Right lobe of liver (tissue), 6 donors: ENCODE measurements around the gene MFSD12. TPM values are rescaled to one million over a fixed set of nuclear protein-coding genes. Genes with fewer than 3 reads are reported as not detected.

ENCODE experiments used
- ATAC-seq, 4 donors: fragments of 200-7000 bp; cut with Tn5 transposase; one replicate each; pipeline ENCODE4 v1.9.1; 2020; ENCODE audit warnings: mild to moderate bottlenecking in 4 of 4, moderate library complexity in 4 of 4
- DNase-seq, 3 donors: peaks; one replicate each; pipeline ENCODE4 v3.0.0-alpha.2; 2020
- H3K27ac ChIP-seq, 3 donors: fragments of 200-600 bp; one replicate each; pipeline ENCODE4 v1.8.0; 2022
- H3K27me3 ChIP-seq, 2 donors: fragments of 200-600 bp; one replicate each; pipeline ENCODE4 v1.8.0; 2022
- H3K36me3 ChIP-seq, 4 donors: fragments of 200-600 bp; sonication (generic) in 1 of 4; one replicate each; pipeline versions ENCODE4 v1.5.1 to v1.8.0; 2017 to 2022; ENCODE audit warnings: control low read depth in 1 of 4
- H3K4me1 ChIP-seq, 4 donors: fragments of 200-600 bp; sonication (generic) in 1 of 4; one replicate each; pipeline versions ENCODE4 v1.5.1 to v1.8.0; 2017 to 2022; ENCODE audit warnings: control low read depth in 1 of 4
- H3K4me3 ChIP-seq, 3 donors: fragments of 200-600 bp; one replicate each; pipeline ENCODE4 v1.8.0; 2022
- H3K9me3 ChIP-seq, 4 donors: fragments of 200-600 bp; sonication (generic) in 1 of 4; one replicate each; pipeline versions ENCODE4 v1.5.1 to v1.8.0; 2017 to 2022; ENCODE audit warnings: control low read depth in 1 of 4
- POLR2A ChIP-seq: fragments of 450-650 bp; IDR thresholded peaks from one replicate; pipeline ENCODE4 v1.6.1; 2017; ENCODE audit warnings: antibody characterized with exemption, mild to moderate bottlenecking
- WGBS: methylation state at CpG from one replicate; pipeline ENCODE4 v1.1.6; 2018; ENCODE audit warnings: low coverage, low lambda C conversion rate; ENCODE audit not compliant: insufficient coverage; ENCODE audit errors: missing lambda C conversion rate; 5-methylcytosine and 5-hydroxymethylcytosine counted together
- intact Hi-C, 2 donors: fragments of 100-400 bp; cut with DNase I; formaldehyde crosslinking; loops; one replicate each; pipeline versions ENCODE4 v1.11.2 to v1.14.1; 2022
- small RNA-seq, 2 experiments: library from RNA; depleted of rRNA; stranded (forward); fragments of <200 nt; gene quantifications; one replicate each; pipeline ENCODE3, GENCODE V24; 2016
- total RNA-seq, 6 experiments: library from RNA; depleted of rRNA in 2 of 6; stranded (reverse); fragments of >200 nt in 2 of 6; fragmentation: NEBNext Ultra II Directional in 3 of 6; extraction: Animal tissue kit (Norgen Biotek cat#: 25700) in 3 of 6; gene quantifications; one replicate each; pipeline versions ENCODE4 v1.1.0 to v1.2.4, GENCODE V29; 2016 to 2023
- TF ChIP-seq, protein P1 (sequence below), 4 donors: fragments of 200-600 bp in 3 of 4; fragments of 450-650 bp in 1 of 4; IDR thresholded peaks; one replicate each; pipeline versions ENCODE4 v1.5.1 to v1.8.0; 2016 to 2022; ENCODE audit warnings: antibody characterized with exemption in 4 of 4, mild to moderate bottlenecking in 2 of 4
- donor health status: DM: no; HTN: yes; CAD: no.
- donor health status: DM: no; HTN: no; CAD: no.
- donor health status: DM: no; HTN: no; CAD: no.
- donor health status: DM: no; HTN: yes; CAD: no.
- donor health status: DM: no; HTN: yes; CAD: no.

MFSD12 gene
- total RNA-seq, 6 experiments from 2014 or later, result 23.8 to 114 (median 31.5) TPM

DNA sequence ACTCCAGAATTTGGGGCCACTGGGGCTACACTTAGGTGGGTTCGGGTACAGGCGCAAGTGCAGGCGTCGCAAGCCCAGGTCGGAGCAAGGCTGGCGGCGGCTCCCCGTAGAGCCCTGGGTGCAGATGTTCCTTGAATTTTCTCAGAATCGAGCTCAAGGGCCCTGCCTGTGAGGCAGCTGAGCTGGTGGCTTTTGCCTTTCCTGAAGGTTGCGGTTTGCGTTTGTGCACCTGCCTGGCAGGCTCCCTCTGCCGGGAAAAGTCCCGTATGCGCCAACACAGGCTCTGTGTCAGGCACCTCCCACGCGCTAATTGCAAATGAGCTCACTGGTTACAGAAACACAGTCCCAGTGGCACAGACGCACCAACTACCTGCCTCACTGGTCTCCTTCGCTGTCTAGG is 62.8 kb downstream of the MFSD12 start:
- ATAC-seq, result no peak
- no peak for DNase-seq
- no peak overlapping the region for H3K27ac ChIP-seq
- no peaks in the 10 kb centered on the region for H3K9me3 ChIP-seq
- no peaks in the 10 kb centered on the region for H3K27me3 ChIP-seq
- no peak overlapping the region for H3K4me3 ChIP-seq
- H3K4me1 ChIP-seq, result peaks cover 0 to 7% (median 3%) of the 10 kb centered on the region in 4 donors
- WGBS, result 63% methylated on average over 3 of the region's 18 CpGs
- TF ChIP-seq POLR2A, result no peak
- TF ChIP-seq, protein P1, sequence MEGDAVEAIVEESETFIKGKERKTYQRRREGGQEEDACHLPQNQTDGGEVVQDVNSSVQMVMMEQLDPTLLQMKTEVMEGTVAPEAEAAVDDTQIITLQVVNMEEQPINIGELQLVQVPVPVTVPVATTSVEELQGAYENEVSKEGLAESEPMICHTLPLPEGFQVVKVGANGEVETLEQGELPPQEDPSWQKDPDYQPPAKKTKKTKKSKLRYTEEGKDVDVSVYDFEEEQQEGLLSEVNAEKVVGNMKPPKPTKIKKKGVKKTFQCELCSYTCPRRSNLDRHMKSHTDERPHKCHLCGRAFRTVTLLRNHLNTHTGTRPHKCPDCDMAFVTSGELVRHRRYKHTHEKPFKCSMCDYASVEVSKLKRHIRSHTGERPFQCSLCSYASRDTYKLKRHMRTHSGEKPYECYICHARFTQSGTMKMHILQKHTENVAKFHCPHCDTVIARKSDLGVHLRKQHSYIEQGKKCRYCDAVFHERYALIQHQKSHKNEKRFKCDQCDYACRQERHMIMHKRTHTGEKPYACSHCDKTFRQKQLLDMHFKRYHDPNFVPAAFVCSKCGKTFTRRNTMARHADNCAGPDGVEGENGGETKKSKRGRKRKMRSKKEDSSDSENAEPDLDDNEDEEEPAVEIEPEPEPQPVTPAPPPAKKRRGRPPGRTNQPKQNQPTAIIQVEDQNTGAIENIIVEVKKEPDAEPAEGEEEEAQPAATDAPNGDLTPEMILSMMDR (IDR thresholded peaks at IDR 0.05), result no peak
- peaks cover 0 to 32% (median 4%) of the 10 kb centered on the region in 4 donors for H3K36me3 ChIP-seq
- intact Hi-C loops, result no loop called here

Small RNA genes lying within 50 kb of the gene (small RNA-seq; reads per million reads assigned to genes)
- gene AC005786.1 (0 reads per million in 2 experiments), gene RF00212 (0 reads per million in 2 experiments)

Other genes starting within 250 kb of the MFSD12 start
- 100 to 1,000 TPM in 4 of 6 experiments, 10 to 100 TPM in 2; 94.6 to 168 (median 120) TPM for gene NFIC, start 191.0 kb downstream of the MFSD12 start, total RNA-seq
- 10 to 100 TPM in 1 of 6 experiments, 1 to 10 TPM in 4, not detected in 1; 2.1 to 38.1 (median 6.6) TPM for gene SMIM24, start 77.1 kb downstream of the MFSD12 start, total RNA-seq
- gene SMIM44, start 74.1 kb downstream of the MFSD12 start, total RNA-seq, result not detected
- 10 to 100 TPM in 1 of 6 experiments, 1 to 10 TPM in 5; 3.7 to 16.7 (median 4.9) TPM for gene DOHH, start 56.9 kb downstream of the MFSD12 start, total RNA-seq
- 10 to 100 TPM; 18.7 to 34.1 (median 23.8) TPM for gene FZR1, start 51.3 kb downstream of the MFSD12 start, total RNA-seq
- 1 to 10 TPM in 3 of 6 experiments, not detected in 3; 1.1 to 1.6 (median 1.3) TPM for gene TEKTIP1, start 18.4 kb downstream of the MFSD12 start, total RNA-seq
- 10 to 100 TPM; 30.7 to 58.6 (median 33.3) TPM for gene HMG20B, start 15.4 kb upstream of the MFSD12 start, total RNA-seq
- 1 to 10 TPM in 2 of 6 experiments, under 1 TPM in 4; 0.51 to 1.6 (median 0.80) TPM for gene GIPC3, start 27.9 kb upstream of the MFSD12 start, total RNA-seq
- gene TBXA2R, start 49.3 kb upstream of the MFSD12 start, total RNA-seq, result 10 to 100 TPM in 1 of 6 experiments, 1 to 10 TPM in 5; 2.8 to 10.4 (median 4.7) TPM
- 10 to 100 TPM in 4 of 6 experiments, 1 to 10 TPM in 2; 8.4 to 14.9 (median 10.3) TPM for gene CACTIN, start 69.2 kb upstream of the MFSD12 start, total RNA-seq
- gene PIP5K1C, start 142.9 kb upstream of the MFSD12 start, total RNA-seq, result 1 to 10 TPM; 5.3 to 9.8 (median 7.6) TPM
- 10 to 100 TPM in 5 of 6 experiments, 1 to 10 TPM in 1; 7.9 to 27.0 (median 16.5) TPM for gene TJP3, start 150.8 kb upstream of the MFSD12 start, total RNA-seq
- gene APBA3, start 204.1 kb upstream of the MFSD12 start, total RNA-seq, result 10 to 100 TPM; 10.1 to 24.1 (median 12.6) TPM
- gene MRPL54, start 205.1 kb upstream of the MFSD12 start, total RNA-seq, result 10 to 100 TPM; 52.5 to 81.2 (median 61.9) TPM
- gene RAX2, start 214.6 kb upstream of the MFSD12 start, total RNA-seq, result not detected
- gene MATK, start 228.8 kb upstream of the MFSD12 start, total RNA-seq, result 1 to 10 TPM in 3 of 6 experiments, under 1 TPM in 3; 0.49 to 2.5 (median 0.90) TPM